GM10266 (cell line): ENCODE measurements around the gene PLEKHM3.

Source experiments
- DNase-seq: peaks from one replicate; pipeline ENCODE4 v3.0.0; 2012; ENCODE audit errors: extremely low spot score
- CTCF ChIP-seq: IDR thresholded peaks from 2 replicates; pipeline ENCODE4 v1.5.1; 2012; ENCODE audit warnings: mild to moderate bottlenecking, low read depth; ENCODE audit not compliant: control insufficient read depth, insufficient read depth; ENCODE audit errors: missing control alignments

The PLEKHM3 gene

GRCh38 chr2:207937823-207938222 is 87.5 kb downstream of the PLEKHM3 start:
- no peak for DNase-seq
- no peak for TF ChIP-seq CTCF

GRCh38 chr2:207937253-207937652 is 88.1 kb downstream of the PLEKHM3 start:
- no peak for TF ChIP-seq CTCF
- no peak for DNase-seq

GRCh38 chr2:207936380-207936779 is 88.9 kb downstream of the PLEKHM3 start:
- DNase-seq = no peak
- no peak for TF ChIP-seq CTCF

GRCh38 chr2:207935991-207936370 is 89.3 kb downstream of the PLEKHM3 start:
- TF ChIP-seq CTCF = no peak
- DNase-seq = no peak

- no peak for TF ChIP-seq CTCF
- DNase-seq = no peak
These were observed 90.0 kb downstream of the PLEKHM3 start for GRCh38 chr2:207935121-207935990.

- no peak for DNase-seq
- no peak for TF ChIP-seq CTCF
These were observed 90.6 kb downstream of the PLEKHM3 start for GRCh38 chr2:207934720-207935119.

GRCh38 chr2:207933396-207934065 is 91.8 kb downstream of the PLEKHM3 start:
- no peak for DNase-seq
- TF ChIP-seq CTCF = no peak
